GM12864 (cell line): ENCODE measurements around the gene ZNF771.
"Not testable (repeated sequence)": the region's sequence is repeated elsewhere in the genome, so short reads cannot be mapped to it uniquely, and the experiment has no call there.

Experiments
- DNase-seq: peaks from one replicate; pipeline ENCODE4 v3.0.0-alpha.2; 2011; ENCODE audit warnings: low read depth
- H3K4me3 ChIP-seq: 2 replicates; pipeline ENCODE4 v1.5.1; 2011; ENCODE audit warnings: mild to moderate bottlenecking, low read depth, low read length, control low read depth
- TF ChIP-seq, protein P1 (sequence below): IDR thresholded peaks from 2 replicates; pipeline ENCODE4 v1.5.1; 2011; ENCODE audit warnings: low read depth, mild to moderate bottlenecking, moderate library complexity, low read length, control low read depth, inconsistent platforms; ENCODE audit errors: missing control alignments

ZNF771 gene

DNA sequence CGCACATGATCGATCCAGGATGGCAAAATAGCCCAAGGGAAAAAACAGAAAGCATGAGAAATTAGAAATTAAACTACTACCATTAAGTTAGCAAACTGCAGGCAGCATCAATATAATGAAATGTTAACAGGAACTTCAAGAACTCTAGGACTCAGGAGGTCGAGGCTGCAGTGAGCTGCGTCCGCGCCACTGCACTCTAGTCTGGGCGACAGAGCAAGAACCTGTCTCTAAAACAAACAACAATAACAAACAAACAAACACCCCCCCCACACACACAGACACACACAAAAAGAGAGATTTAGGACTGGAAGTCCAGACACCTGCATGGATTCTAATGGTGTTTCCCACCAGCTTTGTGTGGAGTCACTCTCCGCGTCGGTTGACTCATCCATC lies 38.8 kb downstream of the ZNF771 start:
- H3K4me3 ChIP-seq = peak overlapping the region; percentile 95
- no peak for DNase-seq
- TF ChIP-seq, protein P1, sequence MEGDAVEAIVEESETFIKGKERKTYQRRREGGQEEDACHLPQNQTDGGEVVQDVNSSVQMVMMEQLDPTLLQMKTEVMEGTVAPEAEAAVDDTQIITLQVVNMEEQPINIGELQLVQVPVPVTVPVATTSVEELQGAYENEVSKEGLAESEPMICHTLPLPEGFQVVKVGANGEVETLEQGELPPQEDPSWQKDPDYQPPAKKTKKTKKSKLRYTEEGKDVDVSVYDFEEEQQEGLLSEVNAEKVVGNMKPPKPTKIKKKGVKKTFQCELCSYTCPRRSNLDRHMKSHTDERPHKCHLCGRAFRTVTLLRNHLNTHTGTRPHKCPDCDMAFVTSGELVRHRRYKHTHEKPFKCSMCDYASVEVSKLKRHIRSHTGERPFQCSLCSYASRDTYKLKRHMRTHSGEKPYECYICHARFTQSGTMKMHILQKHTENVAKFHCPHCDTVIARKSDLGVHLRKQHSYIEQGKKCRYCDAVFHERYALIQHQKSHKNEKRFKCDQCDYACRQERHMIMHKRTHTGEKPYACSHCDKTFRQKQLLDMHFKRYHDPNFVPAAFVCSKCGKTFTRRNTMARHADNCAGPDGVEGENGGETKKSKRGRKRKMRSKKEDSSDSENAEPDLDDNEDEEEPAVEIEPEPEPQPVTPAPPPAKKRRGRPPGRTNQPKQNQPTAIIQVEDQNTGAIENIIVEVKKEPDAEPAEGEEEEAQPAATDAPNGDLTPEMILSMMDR = no peak

DNA sequence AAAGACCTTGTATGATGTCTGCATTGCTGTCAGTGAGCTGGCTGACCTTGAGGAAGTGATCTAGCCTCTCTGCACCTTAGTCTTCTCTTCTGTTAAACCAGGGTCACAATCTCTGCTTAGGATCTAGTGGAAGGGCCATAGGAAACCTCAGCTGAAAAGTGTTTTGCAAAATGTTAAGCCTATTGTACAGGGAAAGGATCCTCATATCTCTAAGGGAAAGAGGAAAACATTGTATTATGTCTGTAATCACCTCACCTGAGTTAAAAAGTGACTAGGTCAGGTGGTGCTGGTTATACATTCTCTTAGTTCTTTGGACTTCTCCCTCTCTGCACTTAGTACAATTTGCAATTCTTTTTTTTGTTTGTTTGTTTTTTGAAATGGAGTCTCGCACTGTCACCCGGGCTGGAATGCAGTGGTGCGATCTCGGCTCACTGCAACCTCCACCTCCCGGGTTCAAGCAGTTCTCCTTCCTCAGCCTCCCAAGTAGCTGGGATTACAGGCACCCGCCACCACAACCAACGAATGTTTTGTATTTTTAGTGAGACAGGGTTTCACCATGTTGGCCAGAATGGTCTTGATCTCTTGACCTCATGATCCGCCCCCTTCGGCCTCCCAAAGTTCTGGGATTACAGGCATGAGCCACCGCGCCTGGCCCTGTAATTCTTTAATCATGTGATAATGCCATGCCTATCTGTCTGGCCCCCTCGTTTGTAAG lies 40.3 kb downstream of the ZNF771 start:
- no peak overlapping the region for H3K4me3 ChIP-seq
- TF ChIP-seq, protein P1 = no peak
- DNase-seq = no peak

DNA sequence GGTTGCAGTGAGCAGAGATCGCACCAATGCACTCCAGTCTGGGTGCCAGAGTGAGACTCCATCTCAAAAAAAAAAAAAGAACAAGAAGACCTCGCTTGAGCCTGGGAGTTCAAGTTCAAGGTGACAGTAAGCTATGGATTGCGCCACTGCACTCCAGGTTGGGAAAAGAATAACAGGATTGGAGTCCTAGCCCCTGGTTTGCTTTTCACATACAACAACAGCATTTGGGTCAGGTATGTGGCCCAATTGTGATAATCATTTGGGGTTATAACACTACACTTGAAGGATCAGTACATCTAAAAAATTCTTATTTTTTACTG lies 41.7 kb downstream of the ZNF771 start:
- DNase-seq = no peak
- no peak overlapping the region for H3K4me3 ChIP-seq
- TF ChIP-seq, protein P1 = no peak

DNA sequence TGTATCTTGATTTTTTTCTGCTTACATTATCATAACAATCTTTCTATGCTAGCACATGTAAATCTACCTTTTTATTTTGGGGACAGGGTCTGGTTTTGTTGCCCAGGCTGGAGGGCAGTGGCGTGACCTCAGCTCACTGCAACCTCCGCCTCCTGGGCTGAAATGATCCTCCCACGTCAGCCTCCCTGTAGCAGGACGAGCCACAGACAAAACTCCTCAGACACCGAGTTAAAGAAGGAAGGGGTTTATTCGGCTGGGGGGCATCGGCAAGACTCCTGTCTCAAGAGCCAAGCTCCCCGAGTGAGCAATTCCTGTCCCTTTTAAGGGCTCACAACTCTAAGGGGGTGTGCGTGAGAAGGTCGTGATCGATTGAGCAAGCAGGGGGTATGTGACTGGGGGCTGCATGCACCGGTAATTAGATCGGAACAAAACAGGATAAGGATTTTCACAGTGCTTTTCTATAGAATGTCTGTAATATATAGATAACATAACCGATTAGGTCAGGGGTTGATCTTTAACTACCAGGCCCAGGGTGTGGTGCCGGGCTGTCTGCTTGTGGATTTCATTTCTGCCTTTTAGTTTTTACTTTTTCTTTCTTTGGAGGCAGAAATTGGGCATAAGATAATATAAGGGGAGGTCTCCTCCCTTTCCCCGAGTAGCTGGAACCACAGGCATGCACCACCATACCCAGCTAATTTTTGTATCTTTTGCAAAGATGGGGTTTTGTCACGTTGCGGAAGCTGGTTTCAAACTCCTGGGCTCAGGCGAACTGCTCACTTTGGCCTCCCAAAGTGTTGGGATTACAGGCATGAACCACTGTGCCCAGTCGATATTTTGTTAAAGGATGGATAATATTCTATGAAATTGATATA lies 45.5 kb downstream of the ZNF771 start:
- DNase-seq = not testable (repeated sequence)

DNA sequence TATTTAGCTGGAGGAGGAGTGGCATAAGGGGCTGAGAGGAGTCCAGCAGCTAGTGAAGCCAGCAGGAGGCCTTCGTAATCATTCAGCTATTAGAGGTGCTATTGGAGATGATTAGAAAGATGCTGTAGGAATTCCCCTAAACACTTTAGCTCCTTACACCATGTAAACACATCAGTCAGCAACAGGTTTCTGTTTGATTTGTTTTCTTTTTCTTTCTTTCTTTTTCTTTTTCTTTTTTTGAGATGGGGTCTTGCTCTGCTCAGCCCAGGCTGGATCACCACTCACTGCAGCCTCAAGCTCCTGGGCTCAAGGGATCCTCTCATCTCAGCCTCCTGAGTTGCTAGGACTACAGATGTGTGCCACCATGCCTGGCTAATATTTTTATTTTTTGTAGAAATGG lies 48.9 kb downstream of the ZNF771 start:
- DNase-seq = no peak
- H3K4me3 ChIP-seq = no peak overlapping the region
- TF ChIP-seq, protein P1 = no peak

More for the DNA sequence above, 45.5 kb downstream of the ZNF771 start:
- not testable (repeated sequence) for H3K4me3 ChIP-seq

DNA sequence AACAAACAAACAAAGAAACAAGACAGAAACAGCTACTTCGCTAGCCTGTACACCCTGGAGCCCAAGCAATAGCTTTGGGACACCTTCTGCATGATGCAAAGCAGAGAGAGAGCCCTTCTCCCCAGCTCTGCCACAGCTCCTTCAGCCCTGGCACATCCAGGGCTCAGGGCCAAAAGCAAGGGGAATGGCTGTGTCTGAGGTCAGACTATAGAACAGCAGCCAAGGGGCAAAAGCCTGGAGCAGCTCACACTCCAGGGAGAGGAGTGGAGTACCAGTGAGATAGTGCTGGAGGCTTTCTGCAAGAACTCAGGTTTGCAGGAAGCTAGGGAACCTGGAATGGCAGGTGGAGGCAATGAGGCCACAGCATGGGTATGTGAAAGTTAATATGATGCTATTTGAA lies 49.9 kb downstream of the ZNF771 start:
- no peak for DNase-seq
- no peak overlapping the region for H3K4me3 ChIP-seq
- TF ChIP-seq, protein P1 = no peak

DNA sequence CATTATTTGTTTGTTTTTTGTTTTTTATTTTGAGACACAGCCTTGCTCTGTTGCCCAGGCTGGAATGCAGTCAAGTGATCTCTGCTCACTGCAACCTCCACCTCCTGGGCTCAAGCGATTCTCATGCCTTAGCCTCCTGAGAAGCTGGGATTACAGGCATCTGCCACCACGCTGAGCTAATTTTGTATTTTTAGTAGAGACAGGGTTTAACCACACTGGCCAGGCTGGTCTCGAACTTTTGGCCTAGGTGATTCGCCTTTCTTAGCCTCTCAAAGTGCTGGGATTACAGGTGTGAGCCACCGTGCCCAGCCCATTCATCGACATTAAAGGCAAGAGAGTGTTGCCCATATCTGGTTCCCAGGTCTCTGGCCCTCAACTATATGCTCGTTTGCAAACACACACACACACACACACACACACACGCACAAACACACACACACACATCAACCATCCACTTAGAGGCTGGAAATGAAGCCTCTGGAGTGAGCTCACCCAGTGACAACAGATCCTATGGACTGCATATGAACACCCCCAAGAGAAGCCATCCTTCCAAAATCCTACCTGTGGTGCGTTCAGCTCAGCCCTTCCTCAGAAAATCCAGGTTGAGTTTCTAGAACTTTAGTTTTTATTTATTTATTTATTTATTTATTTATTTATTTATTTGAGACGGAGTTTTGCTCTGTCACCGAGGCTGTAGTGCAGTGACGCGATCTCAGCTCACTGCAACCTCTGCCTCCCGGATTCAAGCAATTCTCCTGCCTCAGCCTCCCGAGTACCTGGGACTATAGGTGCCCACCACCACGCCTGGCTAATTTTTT lies 50.5 kb downstream of the ZNF771 start:
- TF ChIP-seq, protein P1 = no peak
- no peak overlapping the region for H3K4me3 ChIP-seq
- no peak for DNase-seq
